ENCODE measurements around the gene SLC7A8.

Gene SLC7A8

DNA sequence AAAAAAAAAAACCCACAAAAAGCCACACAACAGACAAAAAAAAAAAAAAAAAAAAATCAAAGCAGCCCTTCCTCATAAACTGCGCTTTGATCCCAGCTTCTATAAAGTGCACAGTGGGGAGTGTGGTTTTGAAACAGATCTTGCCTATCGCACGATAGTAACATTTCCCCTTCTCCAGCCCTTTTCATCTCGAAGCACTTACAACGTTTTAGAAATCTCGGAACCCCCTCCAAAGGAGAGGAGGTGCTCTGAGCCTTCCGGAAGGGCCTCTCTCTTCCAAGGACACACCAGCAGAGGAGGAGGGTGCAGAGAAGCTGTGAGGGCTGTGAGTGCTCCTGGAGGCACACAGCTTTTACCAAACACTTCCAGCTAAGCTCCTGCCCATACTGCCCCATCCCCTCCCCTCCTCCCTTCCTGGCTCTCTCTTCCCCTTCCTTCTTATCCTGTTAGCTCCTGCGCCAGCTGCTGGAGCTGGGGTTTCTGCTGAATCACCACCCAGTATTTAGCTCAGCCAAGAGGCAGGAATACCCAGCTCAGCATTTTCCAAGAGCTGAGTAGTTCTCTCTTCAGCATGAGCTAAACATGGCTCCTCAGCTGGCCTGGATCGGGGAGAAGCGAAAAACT is 28.4 kb downstream of the SLC7A8 start:
- no peak for DNase-seq

DNA sequence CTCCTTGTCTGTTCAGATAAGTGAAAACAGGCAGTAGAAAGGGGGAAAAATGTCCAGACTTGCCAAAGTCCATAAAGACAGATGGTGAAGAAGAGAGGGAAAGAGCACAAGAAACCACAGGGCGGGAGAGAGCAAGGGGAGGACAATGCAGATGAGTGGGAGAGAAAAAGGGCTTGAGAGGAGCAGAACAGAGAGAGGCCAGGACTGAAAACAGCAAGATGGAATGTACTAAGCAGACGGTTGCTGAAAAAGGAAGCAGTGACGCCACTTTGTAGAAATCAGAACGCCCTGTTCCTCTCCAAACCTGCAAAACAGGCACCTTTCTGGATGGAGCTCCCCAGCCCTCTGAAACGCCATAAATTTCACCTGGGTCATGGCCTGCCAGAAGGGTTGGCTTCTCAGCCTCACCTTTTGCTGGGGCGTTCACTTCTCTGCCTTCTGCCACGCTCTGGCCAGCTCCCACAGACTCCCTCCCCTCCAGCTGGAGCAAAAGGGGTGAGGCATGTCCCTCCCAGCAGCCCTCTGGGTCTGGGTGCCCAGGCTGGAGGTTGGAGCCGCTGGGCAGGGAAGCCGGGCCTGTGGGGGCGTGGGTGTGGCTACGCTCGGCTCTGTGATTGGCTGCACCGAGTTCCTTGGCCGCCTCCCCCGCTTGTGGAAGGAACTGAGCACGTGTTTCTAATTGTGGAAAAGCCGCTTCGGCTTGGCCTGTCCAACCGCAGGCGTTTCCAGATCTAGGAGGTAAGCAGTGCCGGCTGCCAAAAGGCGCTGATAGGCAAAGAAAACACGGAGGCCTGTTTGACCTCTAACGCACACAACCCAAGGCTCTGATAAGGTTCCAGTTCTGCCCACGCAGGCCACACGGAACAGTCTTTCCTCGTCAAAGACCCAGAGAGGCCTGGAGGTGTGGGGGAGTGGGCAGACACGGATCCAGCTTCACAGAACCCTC is 29.3 kb downstream of the SLC7A8 start:
- DNase-seq, result peak; percentile 22

DNA sequence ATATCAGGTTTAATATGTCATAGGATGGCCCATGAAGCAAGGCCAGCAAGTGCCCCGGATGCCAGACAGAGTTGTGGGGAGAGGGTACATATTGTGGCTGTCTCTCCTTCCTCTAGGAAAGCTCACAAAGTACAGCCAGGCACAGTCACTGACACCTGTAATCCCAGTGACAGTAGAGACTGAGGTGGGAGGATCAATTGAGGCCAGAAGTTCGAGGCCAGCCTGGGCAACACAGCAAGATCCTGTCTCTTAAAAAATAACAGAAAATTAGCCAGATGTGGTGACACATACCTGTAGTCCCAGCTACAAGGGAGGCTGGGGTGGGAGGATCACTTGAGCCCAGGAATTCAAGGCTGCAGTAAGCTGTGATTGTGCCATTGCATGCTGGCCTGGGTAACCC is 32.1 kb downstream of the SLC7A8 start:
- no peak for DNase-seq

DNA sequence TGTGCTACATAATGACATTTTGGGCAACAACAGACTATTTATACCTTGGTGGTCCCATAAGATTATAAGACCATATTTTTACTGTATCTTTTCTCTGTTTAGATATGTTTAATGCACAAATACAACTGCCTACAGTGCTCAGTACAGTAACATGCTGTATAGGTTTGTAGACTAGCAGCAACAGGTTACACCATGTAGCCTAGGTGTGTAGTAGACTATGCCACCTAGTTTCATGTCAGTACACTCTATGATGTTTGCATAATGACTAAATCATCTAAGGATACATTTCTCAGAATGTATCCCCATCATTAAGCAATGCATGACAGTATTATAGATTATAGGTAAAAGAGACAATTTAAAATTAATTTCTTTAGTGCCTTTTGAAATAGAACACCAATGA is 33.7 kb downstream of the SLC7A8 start:
- DNase-seq, result no peak

DNA sequence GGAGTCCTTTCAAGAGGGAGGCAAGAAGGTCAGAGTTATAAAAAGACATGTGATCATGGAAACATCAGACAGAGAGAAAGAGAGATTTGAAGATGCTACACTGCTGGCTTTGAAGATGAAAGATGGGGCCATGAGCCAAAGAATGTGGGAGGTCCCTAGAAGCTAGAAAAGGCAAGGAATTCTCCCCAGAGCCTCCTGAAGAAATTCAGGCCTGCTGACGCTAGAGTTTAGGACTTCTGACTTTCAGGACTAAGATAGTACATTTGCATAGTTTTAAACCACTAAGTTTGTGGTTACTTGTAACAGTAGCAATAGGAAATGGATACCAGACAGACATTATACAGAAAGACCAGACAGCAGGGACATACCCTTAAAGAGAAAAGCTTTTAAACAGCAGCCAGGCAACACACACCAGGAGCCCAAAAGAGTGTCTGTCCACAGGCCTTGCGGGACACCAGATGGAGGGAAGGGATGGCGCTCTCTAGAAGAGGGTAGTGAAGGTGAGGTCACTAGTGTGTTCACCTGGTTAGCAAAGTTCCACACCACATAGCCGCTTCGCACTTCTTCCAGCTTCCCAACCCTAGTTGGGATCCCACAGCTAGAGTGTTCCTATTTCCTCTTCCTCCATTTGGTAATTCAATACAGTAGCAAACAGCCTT is 34.7 kb downstream of the SLC7A8 start:
- DNase-seq, result no peak

DNA sequence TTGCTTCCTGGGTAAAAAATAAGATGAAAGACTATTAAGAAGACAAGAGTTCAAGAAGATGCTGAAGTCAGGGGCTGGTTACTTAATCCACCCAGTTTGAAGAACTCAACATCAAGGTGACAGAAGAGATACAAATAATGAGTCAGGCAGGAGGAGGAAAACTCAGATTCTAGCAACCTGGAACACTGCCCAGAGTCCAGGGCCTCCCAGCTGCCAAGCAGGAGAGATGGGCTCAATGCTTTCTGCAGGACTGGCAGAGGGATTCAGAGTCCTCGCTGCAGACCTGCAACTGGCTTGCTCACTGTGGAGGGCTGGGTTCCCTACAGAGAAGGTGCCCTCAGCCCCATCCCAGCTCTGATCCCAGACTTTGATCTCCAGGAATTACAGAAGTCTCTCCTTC is 35.8 kb downstream of the SLC7A8 start:
- DNase-seq, result no peak

DNA sequence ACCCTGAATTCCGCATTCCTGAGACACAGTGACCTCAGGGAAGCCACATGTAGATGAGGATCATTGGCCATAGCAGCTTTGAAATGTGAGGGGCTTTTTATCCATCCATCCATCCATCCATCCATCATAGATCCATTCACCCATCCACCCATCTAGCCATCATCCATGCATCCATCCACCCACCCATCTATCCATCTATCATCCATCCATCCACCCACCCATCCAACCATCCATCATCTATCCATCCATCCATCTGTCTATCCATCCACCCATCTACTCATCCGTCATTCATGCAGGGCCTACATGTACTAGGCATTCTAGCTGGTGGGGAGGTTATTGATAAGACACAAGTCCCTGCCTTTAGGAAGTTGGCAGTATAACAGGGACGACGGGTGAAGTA is 36.5 kb downstream of the SLC7A8 start:
- DNase-seq, result no peak

DNA sequence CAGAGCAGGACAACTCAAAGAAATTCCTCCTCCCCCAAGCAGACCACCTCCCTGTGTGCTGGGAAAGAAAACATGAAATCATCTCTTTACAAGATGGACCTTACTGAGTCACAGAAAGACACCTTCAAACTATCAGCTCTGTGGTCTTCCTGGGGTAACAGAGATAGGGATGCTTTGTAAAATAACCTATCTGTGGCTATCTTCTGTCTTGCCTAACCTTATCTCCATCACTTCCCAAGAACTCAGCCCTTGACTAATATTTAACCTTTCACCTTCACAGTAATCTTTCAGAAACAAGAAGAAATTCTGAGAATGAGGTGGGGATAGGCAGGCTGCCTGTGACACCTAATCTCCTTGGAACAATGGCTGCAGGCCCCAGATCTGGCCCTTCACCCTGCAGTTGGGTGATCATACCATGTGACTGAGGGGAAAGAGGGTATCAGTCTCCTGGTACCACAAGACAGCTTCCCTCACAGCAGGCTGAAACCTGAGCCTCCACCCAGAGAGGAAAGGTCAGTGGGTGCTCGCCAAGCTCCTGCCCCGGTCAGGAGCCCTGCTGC is 37.0 kb downstream of the SLC7A8 start:
- no peak for DNase-seq

DNA sequence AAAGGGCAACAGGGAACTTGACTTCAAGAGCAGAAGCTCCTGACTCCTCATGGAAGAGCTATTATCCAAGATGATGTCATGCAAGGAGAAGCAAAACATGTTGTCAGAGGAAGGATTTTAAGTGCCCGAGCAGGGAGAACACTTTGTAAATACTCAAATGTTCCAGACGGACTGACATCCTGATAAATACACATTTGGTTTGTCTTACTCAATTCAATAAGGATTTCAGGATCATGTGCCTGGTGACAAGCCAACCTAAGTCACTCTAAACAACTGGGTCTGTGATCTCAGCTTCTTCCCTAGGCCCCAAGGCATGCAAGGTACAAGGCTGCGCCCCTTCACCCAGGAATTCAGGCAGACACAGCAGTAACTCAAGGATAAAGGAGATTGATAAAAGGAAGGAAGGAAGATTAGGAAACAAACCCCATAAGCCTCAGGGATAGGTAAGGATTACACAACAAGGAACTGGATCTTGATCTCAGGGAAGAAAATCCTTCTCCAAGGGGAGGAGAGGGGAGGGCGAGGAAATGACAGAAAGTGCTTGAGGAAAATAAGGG is 37.6 kb downstream of the SLC7A8 start:
- DNase-seq, result no peak

DNA sequence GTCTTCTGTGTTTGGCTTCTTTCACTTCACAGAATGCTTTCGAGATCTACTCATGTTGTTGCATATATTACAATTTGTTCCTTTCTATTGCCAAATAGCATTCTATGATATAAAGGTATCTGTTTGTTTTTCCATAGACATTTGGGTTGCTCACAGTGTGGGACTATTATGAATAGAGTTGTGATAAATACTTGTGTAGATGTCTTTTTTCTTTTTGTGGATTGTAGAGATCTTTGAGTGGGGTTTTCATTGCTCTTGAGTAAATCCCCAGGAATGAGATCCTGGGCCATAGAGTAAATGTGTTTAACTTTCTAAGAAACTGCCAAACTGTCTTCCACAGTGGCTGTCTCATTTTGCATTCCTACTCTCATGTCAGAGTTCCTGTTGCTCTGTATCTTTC is 39.5 kb downstream of the SLC7A8 start:
- no peak for DNase-seq

DNA sequence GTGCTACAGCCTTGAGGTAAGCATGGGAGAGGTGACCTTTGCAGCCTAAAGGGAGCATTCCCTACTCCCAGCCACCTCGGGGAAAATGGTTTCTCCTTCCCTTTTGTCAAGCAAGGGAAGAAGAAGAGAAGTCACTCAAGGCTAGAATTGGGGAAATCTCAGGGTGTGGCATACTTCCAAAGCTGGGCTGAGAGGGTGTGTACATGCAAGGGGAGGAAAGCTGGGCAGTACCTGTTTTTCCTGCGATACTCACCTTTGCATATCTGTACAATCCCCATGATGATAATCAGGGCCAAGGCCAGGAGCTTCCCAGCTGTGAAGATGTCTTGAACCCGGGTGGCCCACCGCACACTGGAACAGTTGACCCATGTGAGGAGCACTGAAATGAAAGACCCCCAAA is 40.6 kb downstream of the SLC7A8 start:
- DNase-seq, result no peak

DNA sequence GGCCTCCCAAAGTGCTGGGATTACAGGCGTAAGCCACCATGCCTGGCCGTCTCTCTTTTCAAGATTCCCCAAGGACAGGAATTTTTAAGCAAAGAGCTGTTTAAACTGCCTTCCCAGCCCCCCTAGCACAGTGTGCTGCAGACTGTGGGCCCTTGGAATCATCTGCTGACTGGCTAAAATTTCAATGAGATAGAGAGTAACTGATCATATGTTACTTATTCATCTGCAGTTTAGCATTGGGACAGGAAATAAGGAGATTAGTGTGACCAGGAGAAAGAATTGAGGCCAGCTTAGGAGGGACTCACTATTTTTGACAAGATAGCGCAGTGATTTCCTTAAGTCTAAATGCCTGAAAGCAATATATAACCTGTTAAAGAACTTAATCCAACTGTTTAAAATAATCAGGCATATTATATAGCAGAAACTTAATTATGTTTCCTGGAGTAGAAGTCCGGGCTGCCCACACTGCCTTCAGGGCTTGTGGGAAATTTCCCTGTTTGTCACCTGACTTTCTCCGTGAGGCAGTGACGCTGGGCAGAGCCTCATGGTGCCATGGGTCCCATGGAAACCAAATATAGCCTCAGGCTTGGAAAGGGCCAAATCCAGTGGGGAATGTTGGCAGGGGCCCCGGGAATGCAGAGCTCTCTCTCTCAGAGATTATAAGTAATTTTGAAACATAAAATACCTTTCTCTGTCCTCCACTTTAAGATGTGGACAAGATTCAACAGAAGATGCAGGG is 41.6 kb downstream of the SLC7A8 start:
- DNase-seq, result no peak

DNA sequence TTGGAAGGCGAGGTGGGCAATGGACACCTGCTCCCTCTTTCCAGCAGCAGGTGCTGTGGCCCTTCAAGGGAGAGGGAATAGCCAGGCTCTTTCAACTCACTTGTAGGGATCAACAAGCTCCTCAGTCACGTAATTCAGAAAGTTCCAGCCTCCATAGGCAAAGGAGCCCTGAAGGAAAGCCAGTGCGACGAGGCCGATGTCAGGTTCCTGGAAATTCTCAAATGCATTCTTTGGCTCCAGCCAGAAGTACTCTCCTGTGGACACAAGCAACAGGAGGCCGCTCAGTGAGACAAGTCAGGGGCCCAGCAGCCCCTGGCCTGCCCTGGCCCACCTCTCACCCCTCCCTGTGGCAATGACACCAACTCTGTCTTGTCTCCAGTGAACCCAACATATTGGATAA is 43.1 kb downstream of the SLC7A8 start:
- DNase-seq, result no peak

DNA sequence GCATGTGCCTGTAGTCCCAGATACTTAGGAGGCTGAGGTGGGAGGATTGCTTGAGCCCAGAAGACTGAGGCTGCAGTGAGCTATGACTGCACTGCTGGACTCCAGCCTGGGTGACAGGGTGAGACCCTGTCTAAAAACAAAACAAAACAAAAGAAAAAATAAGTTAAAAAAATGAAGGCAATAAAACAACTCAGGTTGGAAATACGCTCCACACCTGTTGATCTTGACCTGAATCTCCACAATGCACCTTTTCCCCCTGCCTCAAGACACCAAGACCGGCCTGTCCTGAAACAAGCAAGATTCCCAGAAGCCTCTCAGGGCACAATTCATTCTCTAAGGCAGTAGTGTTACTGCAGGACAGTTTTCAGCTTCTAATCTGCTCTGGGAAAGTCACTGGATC is 43.6 kb downstream of the SLC7A8 start:
- no peak for DNase-seq

DNA sequence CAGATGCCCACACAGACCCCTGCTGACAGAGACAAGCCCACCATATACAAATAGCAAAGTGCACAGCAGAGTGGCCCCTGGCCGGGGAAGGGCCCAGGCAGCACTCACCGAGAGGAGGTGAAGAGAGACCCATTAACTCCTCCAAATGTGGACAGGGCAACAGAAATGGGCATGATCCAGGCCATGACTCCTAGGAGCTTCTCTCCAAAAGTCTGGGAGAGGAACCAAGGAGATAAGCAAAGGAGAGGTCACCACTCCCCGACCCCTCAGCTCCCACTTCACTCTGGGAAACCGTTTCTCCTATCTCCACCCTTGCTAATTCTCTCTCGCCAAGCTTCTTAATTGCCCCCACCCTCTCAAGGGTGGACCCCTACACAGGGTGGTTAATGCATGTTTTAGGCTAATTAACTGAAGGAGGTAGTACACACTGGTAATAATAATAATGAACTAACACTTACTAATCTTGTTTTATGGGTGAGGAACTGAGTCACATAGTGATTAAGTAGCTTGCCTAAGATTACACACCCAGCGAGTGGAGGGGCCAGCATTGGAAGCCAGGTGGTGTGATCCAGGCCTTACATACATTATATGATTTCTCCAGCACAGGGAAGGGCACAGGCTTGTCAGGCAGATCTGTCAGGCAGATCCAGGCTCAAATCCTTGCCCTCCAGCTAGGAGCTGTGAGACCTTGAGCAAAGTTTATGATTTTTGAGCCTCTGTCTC is 45.5 kb downstream of the SLC7A8 start:
- DNase-seq, result no peak

DNA sequence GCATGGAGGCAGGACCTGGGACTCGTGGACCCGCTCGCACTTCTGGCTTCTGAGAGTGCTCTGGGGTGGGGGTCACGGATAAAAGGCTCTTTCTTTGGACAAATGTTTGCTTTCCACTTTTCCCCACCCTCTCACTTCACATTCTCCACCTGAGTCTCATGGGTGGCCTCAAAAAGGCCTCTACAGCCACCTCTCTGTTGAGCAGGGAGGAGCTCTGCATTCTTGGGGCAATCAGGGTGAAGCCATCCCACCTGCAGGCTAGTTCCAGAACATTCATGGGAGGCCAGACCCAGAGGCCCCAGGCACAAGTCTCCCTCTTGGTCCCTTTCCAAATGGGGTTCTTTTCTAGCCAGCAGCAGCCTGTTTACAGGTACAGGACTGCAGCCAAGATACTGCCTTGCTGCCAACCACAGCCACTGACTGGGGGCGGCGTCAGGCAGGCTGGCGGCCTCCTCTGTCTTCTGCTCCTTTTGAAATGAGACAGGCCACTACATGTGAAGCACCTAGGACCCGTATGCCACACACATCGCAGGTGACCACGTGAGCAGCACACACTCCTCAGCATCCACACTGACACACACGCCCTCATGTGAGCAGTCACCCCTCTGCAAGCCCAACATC is 46.2 kb downstream of the SLC7A8 start:
- no peak for DNase-seq

DNA sequence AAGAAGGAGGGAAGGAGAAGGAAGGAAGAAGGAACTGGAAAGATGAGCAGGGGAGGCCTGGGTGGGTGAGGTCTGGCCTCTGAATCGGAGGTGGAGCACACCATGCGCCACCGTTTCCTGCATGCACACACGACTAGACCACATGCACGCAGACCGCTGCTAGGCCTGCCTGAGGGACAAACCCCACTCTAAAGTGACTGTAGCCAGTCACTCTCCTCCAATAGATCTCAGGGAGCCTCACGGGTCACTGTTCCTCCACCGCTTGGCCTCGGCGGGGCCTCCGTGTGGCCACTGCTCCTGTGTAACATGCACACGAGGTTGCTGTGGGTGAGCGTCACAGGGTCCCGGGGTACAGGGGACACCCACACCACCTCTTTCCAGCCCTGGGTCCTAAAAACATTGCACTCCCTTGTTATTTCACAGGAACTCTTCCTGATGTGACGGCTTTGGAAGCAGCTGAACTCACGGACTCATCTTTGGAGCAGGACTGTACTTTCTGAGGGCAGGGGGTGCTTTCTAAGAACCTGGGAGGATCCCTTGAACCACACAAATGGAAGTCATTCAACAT is 46.8 kb downstream of the SLC7A8 start:
- no peak for DNase-seq

DNA sequence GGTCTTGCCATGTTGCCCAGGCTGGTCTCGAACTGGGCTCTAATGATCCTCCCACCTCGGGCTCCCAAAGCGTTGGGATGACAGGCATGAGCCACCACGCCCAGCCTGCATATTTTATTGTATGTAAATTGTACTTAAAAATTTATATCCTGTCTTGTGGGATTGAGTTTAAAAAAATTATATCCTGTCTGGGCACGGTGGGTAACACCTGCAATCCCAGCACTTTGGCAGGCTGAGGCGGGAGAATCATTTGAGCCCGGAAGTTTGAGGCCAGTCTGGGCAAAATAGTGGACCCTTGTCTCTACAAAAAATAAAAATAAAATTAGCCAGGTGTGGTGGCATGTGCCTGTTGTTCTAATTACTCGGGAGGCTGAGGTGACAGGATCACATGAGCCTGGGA is 50.5 kb downstream of the SLC7A8 start:
- no peak for DNase-seq

DNA sequence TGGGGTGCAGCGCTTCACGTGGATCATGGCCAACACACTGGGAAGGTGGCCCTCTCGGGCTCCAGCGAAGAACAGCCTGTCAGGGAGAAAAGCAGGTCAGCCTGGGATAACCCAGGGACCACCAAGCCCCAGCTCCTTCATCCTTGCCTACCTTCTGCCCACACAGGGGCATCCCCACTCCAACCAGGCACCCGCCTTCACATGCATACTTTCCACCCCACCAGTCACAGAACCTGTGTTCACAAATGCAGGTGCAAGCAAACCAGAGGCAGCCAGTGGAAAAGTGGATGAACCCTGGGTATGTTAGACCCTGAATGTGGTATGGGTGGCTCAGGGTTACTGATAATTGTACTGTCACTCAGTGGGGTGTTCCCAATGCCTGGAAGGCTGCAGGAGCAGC is 52.0 kb downstream of the SLC7A8 start:
- no peak for DNase-seq

DNA sequence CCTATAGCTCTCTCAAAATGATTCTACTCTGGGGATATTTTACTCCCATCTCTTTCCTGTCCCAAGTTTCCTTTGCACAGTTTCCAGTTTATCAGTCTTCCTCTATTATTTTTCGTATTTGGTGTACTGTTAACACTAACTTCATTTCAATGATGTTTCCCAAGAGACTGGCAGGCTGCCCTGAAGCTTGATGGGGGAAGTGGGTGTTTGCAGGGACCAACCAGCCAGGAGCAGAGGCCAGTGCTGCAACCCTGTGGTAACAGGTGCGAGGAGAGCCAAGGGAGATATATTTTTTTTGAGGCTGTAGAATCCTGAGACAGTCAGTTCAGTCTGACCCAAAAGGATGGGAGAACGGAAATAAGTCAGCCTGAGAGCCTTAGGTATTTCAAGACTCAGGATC is 52.6 kb downstream of the SLC7A8 start:
- no peak for DNase-seq

DNA sequence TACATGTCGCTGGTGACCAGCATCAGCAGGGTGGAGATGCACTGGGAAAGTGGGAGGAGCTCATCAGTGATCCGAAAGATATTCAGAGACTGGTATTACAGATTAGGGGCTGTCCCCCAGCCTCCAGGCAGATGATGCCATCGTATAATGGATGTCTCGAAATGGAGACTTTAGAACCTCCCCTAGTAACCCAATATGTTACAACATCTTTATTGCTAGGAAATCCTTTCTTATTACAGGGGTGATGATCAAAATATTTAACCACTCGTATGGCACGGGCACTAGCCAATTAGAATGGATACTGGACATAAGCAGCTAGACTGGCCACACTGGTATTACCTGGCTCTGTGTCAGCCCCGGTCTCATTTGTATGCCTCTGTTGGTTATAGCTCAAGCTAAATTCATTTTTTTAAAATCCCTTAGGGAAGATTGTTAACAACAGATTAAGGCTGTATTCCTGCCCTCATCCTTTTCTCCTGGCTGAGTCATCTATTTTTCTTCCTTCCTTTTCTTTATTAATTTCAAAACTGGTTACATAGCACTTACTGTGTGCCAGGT is 53.6 kb downstream of the SLC7A8 start:
- DNase-seq, result no peak
